ENCODE data around the gene RABGEF1.
"Not testable (repeated sequence)": the region's sequence is repeated elsewhere in the genome, so short reads cannot be mapped to it uniquely, and the experiment has no call there.

DNA sequence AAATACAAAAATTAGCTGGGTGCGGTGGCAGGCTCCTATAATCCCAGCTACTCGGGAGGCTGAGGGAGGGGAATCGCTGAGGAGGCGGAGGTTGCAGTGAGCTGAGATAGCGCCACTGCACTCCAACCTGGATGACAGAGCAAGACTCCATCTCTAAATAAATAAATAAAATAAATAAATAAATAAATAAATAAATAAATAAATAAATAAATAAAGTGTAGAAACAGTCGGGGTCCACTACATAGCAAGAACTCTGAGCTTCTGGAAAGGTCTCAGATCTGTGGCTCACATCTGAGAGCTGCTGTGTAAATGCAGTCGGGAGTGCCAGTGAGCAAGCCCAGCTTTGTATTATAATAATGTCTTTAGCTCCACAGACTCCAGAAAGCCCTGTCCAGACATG is 76.1 kb downstream of the RABGEF1 start:
- TF ChIP-seq, protein P1, sequence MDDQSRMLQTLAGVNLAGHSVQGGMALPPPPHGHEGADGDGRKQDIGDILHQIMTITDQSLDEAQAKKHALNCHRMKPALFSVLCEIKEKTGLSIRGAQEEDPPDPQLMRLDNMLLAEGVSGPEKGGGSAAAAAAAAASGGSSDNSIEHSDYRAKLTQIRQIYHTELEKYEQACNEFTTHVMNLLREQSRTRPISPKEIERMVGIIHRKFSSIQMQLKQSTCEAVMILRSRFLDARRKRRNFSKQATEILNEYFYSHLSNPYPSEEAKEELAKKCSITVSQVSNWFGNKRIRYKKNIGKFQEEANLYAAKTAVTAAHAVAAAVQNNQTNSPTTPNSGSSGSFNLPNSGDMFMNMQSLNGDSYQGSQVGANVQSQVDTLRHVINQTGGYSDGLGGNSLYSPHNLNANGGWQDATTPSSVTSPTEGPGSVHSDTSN (IDR thresholded peaks at IDR 0.05), result not testable (repeated sequence)
- TF ChIP-seq SMC3 (IDR thresholded peaks at IDR 0.05; ENCODE audit: low read depth, low read length); TCF12 (IDR thresholded peaks at IDR 0.05): not testable (repeated sequence)
